H1 (cell line): ENCODE results near the gene ANKRD11. TPM values are rescaled to one million over a fixed set of nuclear protein-coding genes. Genes with fewer than 3 reads are reported as not detected.

ENCODE experiments used
- CTCF ChIA-PET: fragments of 300-600 bp; sonication (Branson Sonifier 250); formaldehyde crosslinking; loops from one replicate; lab custom pipeline; 2021; ENCODE audit not compliant: partially characterized antibody; lab: Charles Lee
- POLR2A ChIA-PET: fragments of 300-600 bp; sonication (Branson Sonifier 250); formaldehyde crosslinking; loops from one replicate; lab custom pipeline; 2021; ENCODE audit warnings: inconsistent platforms; ENCODE audit not compliant: partially characterized antibody; lab: Charles Lee
- DNase-seq, 2 experiments: peaks; one replicate each; pipeline versions ENCODE4 v3.0.0 to v3.0.0-alpha.2; 2010 to 2022; ENCODE audit warnings: low spot score in 2 of 2, low read depth in 1 of 2, mixed read lengths in 1 of 2
- FAIRE-seq: peaks from 2 replicates; lab custom pipeline; 2011; peaks lifted over from hg19 to GRCh38; lab: Jason Lieb, UNC
- H2AFZ ChIP-seq: 2 replicates; pipeline ENCODE4 v1.8.1; 2012; ENCODE audit warnings: low read length, inconsistent platforms
- H2AK5ac ChIP-seq: 2 replicates; pipeline ENCODE4 v1.6.1; 2013; ENCODE audit warnings: low read depth, low read length
- H2BK120ac ChIP-seq: replicated peaks from 2 replicates; pipeline ENCODE3; 2013; ENCODE audit warnings: low read depth, low read length, inconsistent platforms
- H2BK12ac ChIP-seq: 2 replicates; pipeline ENCODE4 v1.6.1; 2013; ENCODE audit warnings: low read depth, low read length
- H2BK15ac ChIP-seq: 2 replicates; pipeline ENCODE4 v1.6.1; 2013; ENCODE audit warnings: low read length
- H2BK20ac ChIP-seq: 2 replicates; pipeline ENCODE4 v1.6.1; 2013; ENCODE audit warnings: low read length
- H2BK5ac ChIP-seq: 2 replicates; pipeline ENCODE4 v1.6.1; 2013; ENCODE audit warnings: low read depth, low read length
- H3K14ac ChIP-seq: 2 replicates; pipeline ENCODE4 v1.6.1; 2013; ENCODE audit warnings: inconsistent platforms; ENCODE audit not compliant: insufficient read length
- H3K18ac ChIP-seq: 2 replicates; pipeline ENCODE4 v1.6.1; 2013; ENCODE audit warnings: low read length; ENCODE audit errors: extremely low read depth
- H3K23ac ChIP-seq: 2 replicates; pipeline ENCODE4 v1.6.1; 2013; ENCODE audit warnings: inconsistent platforms; ENCODE audit not compliant: insufficient read length
- H3K23me2 ChIP-seq: 2 replicates; pipeline ENCODE4 v1.6.1; 2013; ENCODE audit warnings: low read depth, low read length
- H3K27ac ChIP-seq: 2 replicates; pipeline ENCODE4 v1.6.1; 2011; ENCODE audit warnings: low read depth, low read length, inconsistent platforms
- H3K27me3 ChIP-seq, 4 experiments: replicated peaks in 1 of 4; 1 replicate in 1 of 4; 2 replicates in 3 of 4; pipeline versions ENCODE4 v1.6.1 to v1.8.1; 2011 to 2013; ENCODE audit warnings: low read length in 3 of 4, mild to moderate bottlenecking in 3 of 4, inconsistent platforms in 2 of 4, mixed read lengths in 2 of 4, moderate library complexity in 1 of 4; ENCODE audit not compliant: control insufficient read depth in 3 of 4, insufficient read depth in 3 of 4; ENCODE audit errors: extremely low read depth in 1 of 4
- H3K36me3 ChIP-seq, 4 experiments: 2 replicates each; pipeline versions ENCODE4 v1.6.1 to v1.8.1; 2011 to 2013; ENCODE audit warnings: mild to moderate bottlenecking in 4 of 4, low read length in 3 of 4, moderate library complexity in 2 of 4, control low read depth in 1 of 4, inconsistent platforms in 1 of 4; ENCODE audit not compliant: insufficient read depth in 4 of 4, control insufficient read depth in 2 of 4
- H3K4ac ChIP-seq: replicated peaks from 2 replicates; pipeline ENCODE3; 2013; ENCODE audit warnings: low read length, low read depth, mixed read lengths, inconsistent platforms; ENCODE audit not compliant: insufficient read length
- H3K4me1 ChIP-seq, 4 experiments: replicated peaks in 1 of 4; 1 replicate in 1 of 4; 2 replicates in 3 of 4; pipeline versions ENCODE4 v1.6.1 to v1.8.1; 2011 to 2013; ENCODE audit warnings: low read length in 3 of 4, inconsistent platforms in 2 of 4, mixed read lengths in 1 of 4; ENCODE audit not compliant: insufficient read depth in 4 of 4, control insufficient read depth in 3 of 4
- H3K4me2 ChIP-seq, 2 experiments: 2 replicates each; pipeline versions ENCODE4 v1.6.1 to v1.8.1; 2011 to 2013; ENCODE audit warnings: low read depth in 2 of 2, low read length in 2 of 2, control low read depth in 1 of 2, inconsistent platforms in 1 of 2, mild to moderate bottlenecking in 1 of 2; ENCODE audit not compliant: insufficient read depth in 1 of 2
- H3K4me3 ChIP-seq, 4 experiments: fragments of 200-600, 300-600 bp in 1 of 4; sonication (generic), shearing (Covaris generic), sonication (Bioruptor Twin) in 1 of 4; 2 replicates each; pipeline versions ENCODE4 v1.5.1 to v1.8.1; 2011 to 2016; ENCODE audit warnings: low read length in 4 of 4, low read depth in 3 of 4, control low read depth in 2 of 4, inconsistent platforms in 2 of 4, mild to moderate bottlenecking in 2 of 4, mixed read lengths in 1 of 4, moderate library complexity in 1 of 4; ENCODE audit not compliant: insufficient read depth in 2 of 4; ENCODE audit errors: extremely low read depth in 1 of 4
- H3K56ac ChIP-seq: replicated peaks from 2 replicates; pipeline ENCODE3; 2013; ENCODE audit warnings: low read depth, mild to moderate bottlenecking, mixed read lengths, low read length, inconsistent platforms; ENCODE audit not compliant: insufficient read length
- H3K79me1 ChIP-seq: 2 replicates; pipeline ENCODE4 v1.6.1; 2013; ENCODE audit warnings: low read depth, low read length, control low read depth
- H3K79me2 ChIP-seq, 2 experiments: 2 replicates each; pipeline versions ENCODE4 v1.6.1 to v1.8.1; 2012 to 2013; ENCODE audit warnings: low read length in 2 of 2, mild to moderate bottlenecking in 2 of 2, inconsistent platforms in 1 of 2; ENCODE audit not compliant: insufficient read depth in 2 of 2, control insufficient read depth in 1 of 2
- H3K9ac ChIP-seq, 4 experiments: replicated peaks in 1 of 4; 1 replicate in 1 of 4; 2 replicates in 3 of 4; pipeline versions ENCODE4 v1.6.1 to v1.8.1; 2011 to 2013; ENCODE audit warnings: low read depth in 3 of 4, low read length in 3 of 4, control low read depth in 2 of 4, mild to moderate bottlenecking in 2 of 4, moderate library complexity in 2 of 4, inconsistent platforms in 1 of 4; ENCODE audit errors: extremely low read depth in 1 of 4
- H3K9me3 ChIP-seq, 2 experiments: 2 replicates each; pipeline versions ENCODE4 v1.6.1 to v1.8.1; 2012 to 2013; ENCODE audit warnings: mild to moderate bottlenecking in 2 of 2, moderate library complexity in 2 of 2, control low read depth in 1 of 2, inconsistent platforms in 1 of 2, low read depth in 1 of 2, low read length in 1 of 2, mixed read lengths in 1 of 2; ENCODE audit not compliant: insufficient read depth in 2 of 2
- H4K20me1 ChIP-seq, 2 experiments: replicated peaks in 1 of 2; 2 replicates each; pipeline versions ENCODE3 to v1.8.1; 2011 to 2013; ENCODE audit warnings: inconsistent platforms in 2 of 2, low read length in 2 of 2, mild to moderate bottlenecking in 1 of 2; ENCODE audit not compliant: insufficient read depth in 2 of 2, control insufficient read depth in 1 of 2
- H4K5ac ChIP-seq: 2 replicates; pipeline ENCODE4 v1.6.1; 2013; ENCODE audit warnings: low read length, low read depth, mixed read lengths, inconsistent platforms; ENCODE audit not compliant: insufficient read length
- H4K8ac ChIP-seq: 2 replicates; pipeline ENCODE4 v1.8.0; 2013; ENCODE audit warnings: mild to moderate bottlenecking, moderate library complexity, low read length, inconsistent platforms; ENCODE audit not compliant: insufficient read depth; ENCODE audit errors: extremely low read depth
- H4K91ac ChIP-seq: replicated peaks from 2 replicates; pipeline ENCODE3; 2013; ENCODE audit warnings: low read length, mixed read lengths, inconsistent platforms; ENCODE audit not compliant: insufficient read length
- BCL11A ChIP-seq, 2 experiments: IDR thresholded peaks; one replicate each; pipeline ENCODE4 v1.6.1; 2011; ENCODE audit warnings: low read depth in 2 of 2, low read length in 2 of 2, mild to moderate bottlenecking in 2 of 2
- CHD1 ChIP-seq: IDR thresholded peaks from 2 replicates; pipeline ENCODE4 v1.6.1; 2012; ENCODE audit warnings: low read depth, low read length, improper control_type of control experiment
- CREB1 ChIP-seq: IDR thresholded peaks from 2 replicates; pipeline ENCODE4 v1.6.1; 2012; ENCODE audit warnings: inconsistent platforms
- EZH2 ChIP-seq: fragments of 200-600 bp; sonication (generic); IDR thresholded peaks from 2 replicates; pipeline ENCODE4 v1.7.1; 2012; ENCODE audit warnings: low read depth, mild to moderate bottlenecking, moderate library complexity, low read length, inconsistent platforms; ENCODE audit not compliant: severe bottlenecking
- HDAC6 ChIP-seq: IDR thresholded peaks from one replicate; pipeline ENCODE4 v1.7.1; 2012; ENCODE audit warnings: low read depth, mild to moderate bottlenecking, inconsistent platforms, low read length, moderate library complexity
- JUN ChIP-seq: IDR thresholded peaks from 2 replicates; pipeline ENCODE4 v1.6.1; 2011; ENCODE audit warnings: low read depth, mild to moderate bottlenecking, improper control_type of control experiment, low read length
- NANOG ChIP-seq: IDR thresholded peaks from 2 replicates; pipeline ENCODE4 v1.6.1; 2011; ENCODE audit warnings: low read length, low read depth, mild to moderate bottlenecking, inconsistent platforms; ENCODE audit not compliant: insufficient read depth, poor library complexity, severe bottlenecking
- PHF8 ChIP-seq: fragments of 200-600 bp; sonication (generic); conservative IDR thresholded peaks from 2 replicates; pipeline ENCODE4 v1.7.1; 2012; ENCODE audit warnings: low read depth, mild to moderate bottlenecking, inconsistent platforms, low read length, moderate library complexity
- POLR2AphosphoS5 ChIP-seq: IDR thresholded peaks from 2 replicates; pipeline ENCODE4 v1.6.1; 2011; ENCODE audit warnings: low read depth, low read length
- SIRT6 ChIP-seq: IDR thresholded peaks from one replicate; pipeline ENCODE4 v1.7.1; 2012; ENCODE audit warnings: low read length, inconsistent platforms
- TAF1 ChIP-seq: IDR thresholded peaks from 2 replicates; pipeline ENCODE4 v1.6.1; 2011; ENCODE audit warnings: mild to moderate bottlenecking, low read depth, low read length
- TEAD4 ChIP-seq: IDR thresholded peaks from 2 replicates; pipeline ENCODE4 v1.6.1; 2012; ENCODE audit warnings: low read depth, low read length, inconsistent platforms, mixed read lengths
- WGBS, 2 experiments: shearing (Covaris generic) in 1 of 2; methylation state at CpG; one replicate each; pipeline versions ENCODE4 v1.1.6 to v1.1.7; 2013 to 2015; ENCODE audit warnings: low lambda C conversion rate in 2 of 2, mixed read lengths in 2 of 2, inconsistent platforms in 1 of 2, low coverage in 1 of 2, missing lambda C conversion rate in 1 of 2; ENCODE audit not compliant: insufficient replicate concordance in 2 of 2, insufficient coverage in 1 of 2, insufficient read length in 1 of 2; ENCODE audit errors: extremely low coverage in 1 of 2, missing lambda C conversion rate in 1 of 2; 5-methylcytosine and 5-hydroxymethylcytosine counted together
- polyA plus RNA-seq, 7 experiments: library from polyadenylated mRNA; depleted of rRNA in 3 of 7; stranded (reverse) in 5 of 7; unstranded in 2 of 7; fragments of >200 nt in 5 of 7; fragments of 200-250 nt in 2 of 7; gene quantifications; 1 replicate in 5 of 7; 2 replicates in 1 of 7; 4 replicates in 1 of 7; pipeline versions ENCODE4 v1.2.1 to v1.2.3, GENCODE V29; 2011 to 2013; ENCODE audit warnings: missing spikeins in 2 of 7, mixed read lengths in 2 of 7
- total RNA-seq: library from RNA; stranded (reverse); fragmentation: NEBNext Ultra II Directional; extraction: Animal tissue kit (Norgen Biotek cat#: 25700); gene quantifications from 2 replicates; pipeline ENCODE4 v1.2.1, GENCODE V29; 2021
- TF ChIP-seq, protein P1 (sequence below): IDR thresholded peaks from 2 replicates; pipeline ENCODE4 v1.6.1; 2012; ENCODE audit warnings: inconsistent platforms

ANKRD11 gene
- total and polyA plus RNA-seq, 2 of the 8 experiments (the other 6 are each of a cell fraction or from before 2014, with no cell fraction given), result 46.5 to 142 TPM

DNA sequence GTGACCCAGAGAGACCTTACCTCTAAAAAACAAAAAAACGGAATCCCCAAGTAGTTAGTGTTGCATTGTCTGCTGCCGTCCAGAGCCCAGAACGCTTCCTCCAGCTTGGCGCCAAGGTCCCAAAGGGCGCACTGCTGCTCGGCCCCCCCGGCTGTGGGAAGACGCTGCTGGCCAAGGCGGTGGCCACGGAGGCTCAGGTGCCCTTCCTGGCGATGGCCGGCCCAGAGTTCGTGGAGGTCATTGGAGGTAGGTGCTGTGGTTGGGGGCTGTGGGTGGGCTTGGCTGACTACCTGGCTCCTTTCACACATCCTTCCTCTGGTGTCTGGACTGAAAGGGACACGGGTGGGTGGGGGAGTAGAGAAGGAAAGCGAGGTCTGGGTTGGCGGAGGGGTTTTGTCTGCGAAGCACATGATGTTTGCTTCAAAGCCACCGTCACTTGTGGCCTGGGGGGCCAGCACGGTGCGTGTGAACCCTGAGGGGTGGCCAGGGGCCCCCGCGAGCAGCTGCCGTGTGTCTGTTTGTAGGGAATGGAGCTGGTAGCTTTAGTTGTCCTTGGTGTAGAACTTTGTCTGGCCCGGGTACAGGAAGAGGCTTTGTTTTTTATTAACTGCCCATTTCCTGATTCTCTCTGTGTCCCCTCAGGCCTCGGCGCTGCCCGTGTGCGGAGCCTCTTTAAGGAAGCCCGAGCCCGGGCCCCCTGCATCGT, 41.6 kb upstream of the ANKRD11 start:
- Histone ChIP-seq H3K23ac (no peak overlapping the region), H3K4me2 (no peak overlapping the region), H4K8ac (no peak overlapping the region), H2AK5ac (no peak overlapping the region), H3K23me2 (no peaks in the 10 kb centered on the region), H3K4me3 (no peak overlapping the region), H2BK5ac (no peak overlapping the region), H3K27me3 (no peaks in the 10 kb centered on the region), H3K27ac (no peak overlapping the region), H3K9me3 (no peaks in the 10 kb centered on the region), H2BK15ac (no peak overlapping the region), H3K36me3 (peaks cover 30 to 73% (median 63%) of the 10 kb centered on the region in 4 experiments), H4K5ac (no peak overlapping the region), H2BK120ac (no peak overlapping the region), H2BK20ac (no peak overlapping the region), H4K20me1 (peaks cover 8 to 13% of the 10 kb centered on the region in 2 experiments), H3K56ac (no peak overlapping the region), H3K14ac (no peak overlapping the region), H3K4me1 (no peaks in the 10 kb centered on the region), H4K91ac (no peak overlapping the region), H3K79me2 (peaks cover 0 to 3% of the 10 kb centered on the region in 2 experiments; a peak in 1 of 4 replicates), H3K4ac (no peak overlapping the region), H3K18ac (no peak overlapping the region), H2AFZ (no peak overlapping the region), H2BK12ac (no peak overlapping the region), H3K9ac (no peak overlapping the region), H3K79me1 (peaks cover 5% of the 10 kb centered on the region)
- CTCF ChIA-PET, result interaction anchor here (1.0 kb wide), 1 partner anchor 20 kb away, joined by 3 read pairs; no protein-coding TSS in a partner anchor
- FAIRE-seq (no peak), DNase-seq (no peak)
- POLR2A ChIA-PET, result interaction anchor here (1.4 to 1.5 kb wide), 2 partner anchors 18 to 32 kb away, joined by 3 to 4 read pairs; no protein-coding TSS in a partner anchor
- WGBS, 2 experiments, result 93% methylated on average over 25 of the region's 31 CpGs; no CpG with 5 or more reads in 1 of the 2 experiments
- no peak for TF ChIP-seq HDAC6
- TF ChIP-seq BCL11A (IDR thresholded peaks at IDR 0.05; ENCODE audit: low read depth in 2 of 2, low read length in 2 of 2), result no peak
- no peak for TF ChIP-seq CHD1
- TF ChIP-seq TEAD4, result no peak
- TF ChIP-seq JUN, result no peak
- TF ChIP-seq EZH2, result no peak
- no peak for TF ChIP-seq PHF8
- TF ChIP-seq, protein P1, sequence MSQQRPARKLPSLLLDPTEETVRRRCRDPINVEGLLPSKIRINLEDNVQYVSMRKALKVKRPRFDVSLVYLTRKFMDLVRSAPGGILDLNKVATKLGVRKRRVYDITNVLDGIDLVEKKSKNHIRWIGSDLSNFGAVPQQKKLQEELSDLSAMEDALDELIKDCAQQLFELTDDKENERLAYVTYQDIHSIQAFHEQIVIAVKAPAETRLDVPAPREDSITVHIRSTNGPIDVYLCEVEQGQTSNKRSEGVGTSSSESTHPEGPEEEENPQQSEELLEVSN, result no peak
- TF ChIP-seq CREB1, result no peak
- no peak for TF ChIP-seq POLR2AphosphoS5
- no peak for TF ChIP-seq SIRT6
- no peak for TF ChIP-seq TAF1
- TF ChIP-seq NANOG, result no peak
